SU-DHL-6 (cell line): ENCODE data around the gene EBI3.

Experiments used
- CTCF ChIP-seq: fragments of 200-600 bp; sonication (generic); IDR thresholded peaks from one replicate; pipeline ENCODE4 v1.5.1; 2017; ENCODE audit warnings: antibody characterized with exemption, mild to moderate bottlenecking, low read length, moderate library complexity; ENCODE audit not compliant: insufficient read depth, poor library complexity, severe bottlenecking
- EZH2phosphoT487 ChIP-seq: fragments of 200-600 bp; sonication (generic), shearing (Covaris generic); conservative IDR thresholded peaks from 2 replicates; pipeline ENCODE4 v1.6.1; 2018; ENCODE audit warnings: mild to moderate bottlenecking, antibody characterized with exemption, low read length, moderate library complexity, mixed read lengths

- no peak for TF ChIP-seq CTCF
- no peak for TF ChIP-seq EZH2phosphoT487
Measured at GRCh38 chr19:4260613-4261191, 31.4 kb downstream of the EBI3 start.
